ENCODE data around the gene FGD3.

Gene FGD3

DNA sequence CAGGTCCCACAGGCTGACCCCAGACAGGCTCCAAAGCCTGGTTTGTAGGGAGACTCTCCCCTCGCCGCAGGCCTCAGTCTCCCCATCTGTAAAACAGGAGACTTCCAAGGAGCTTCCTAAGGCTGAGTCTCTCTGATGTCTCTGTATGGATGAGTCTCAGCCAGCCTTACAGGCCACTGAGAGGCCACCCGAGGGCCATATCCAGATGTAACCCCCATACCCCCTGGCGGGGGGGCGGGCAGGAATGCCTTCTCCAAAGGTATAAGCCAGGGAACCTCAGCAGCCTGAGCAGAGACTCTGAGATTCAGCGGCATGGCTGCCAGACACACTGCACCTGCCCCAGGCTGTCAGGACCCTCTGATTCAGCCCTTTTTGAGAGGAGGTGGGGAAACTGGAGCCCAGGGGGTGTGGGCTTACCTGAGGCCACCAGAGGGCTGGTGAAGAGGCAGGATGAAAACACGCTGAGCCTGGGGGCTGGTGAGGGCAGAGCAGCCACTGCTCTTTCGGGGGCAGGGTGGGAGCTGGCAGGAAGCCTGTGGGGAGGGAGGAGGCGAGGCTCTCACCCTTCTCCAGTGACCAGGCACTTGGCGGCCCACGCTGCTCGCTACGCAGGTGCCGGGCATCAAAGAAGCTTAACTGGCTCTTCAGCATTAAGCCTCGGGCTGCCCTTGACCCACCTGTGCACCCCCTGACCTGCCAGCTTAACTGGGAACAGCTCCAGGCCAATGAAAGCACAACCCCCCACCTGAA lies 105.6 kb downstream of the FGD3 start:
- no peak for DNase-seq (ENCODE audit: low read depth in 2 of 2)

DNA sequence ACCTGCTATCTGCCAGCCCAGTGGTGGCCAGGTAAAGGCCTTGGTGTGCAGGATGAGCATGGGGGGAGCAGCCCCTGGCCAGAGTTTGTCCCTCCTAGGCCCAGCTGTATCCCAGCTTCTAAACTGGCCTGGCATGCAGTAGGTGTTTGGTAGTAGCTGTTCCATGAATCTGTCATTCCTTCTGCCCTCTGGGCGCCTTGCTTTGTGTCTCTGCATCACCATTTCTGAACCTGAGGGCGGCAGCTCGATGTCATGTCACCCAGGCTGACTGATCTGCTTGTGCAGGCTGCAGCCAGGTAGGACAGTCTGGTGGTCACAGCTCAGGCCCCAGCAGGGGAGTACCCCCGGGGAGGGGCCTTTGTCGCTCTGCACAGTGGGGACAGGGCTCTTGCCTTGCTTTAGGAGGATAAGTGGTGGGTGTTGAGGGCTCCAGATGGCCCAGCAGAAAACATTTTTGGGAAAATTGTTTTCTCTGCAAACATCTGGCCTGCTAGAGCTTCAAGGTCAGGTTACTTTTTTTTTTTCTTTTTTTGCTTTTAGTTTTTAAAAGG lies 106.5 kb downstream of the FGD3 start:
- no peak for DNase-seq (ENCODE audit: low read depth in 2 of 2)

DNA sequence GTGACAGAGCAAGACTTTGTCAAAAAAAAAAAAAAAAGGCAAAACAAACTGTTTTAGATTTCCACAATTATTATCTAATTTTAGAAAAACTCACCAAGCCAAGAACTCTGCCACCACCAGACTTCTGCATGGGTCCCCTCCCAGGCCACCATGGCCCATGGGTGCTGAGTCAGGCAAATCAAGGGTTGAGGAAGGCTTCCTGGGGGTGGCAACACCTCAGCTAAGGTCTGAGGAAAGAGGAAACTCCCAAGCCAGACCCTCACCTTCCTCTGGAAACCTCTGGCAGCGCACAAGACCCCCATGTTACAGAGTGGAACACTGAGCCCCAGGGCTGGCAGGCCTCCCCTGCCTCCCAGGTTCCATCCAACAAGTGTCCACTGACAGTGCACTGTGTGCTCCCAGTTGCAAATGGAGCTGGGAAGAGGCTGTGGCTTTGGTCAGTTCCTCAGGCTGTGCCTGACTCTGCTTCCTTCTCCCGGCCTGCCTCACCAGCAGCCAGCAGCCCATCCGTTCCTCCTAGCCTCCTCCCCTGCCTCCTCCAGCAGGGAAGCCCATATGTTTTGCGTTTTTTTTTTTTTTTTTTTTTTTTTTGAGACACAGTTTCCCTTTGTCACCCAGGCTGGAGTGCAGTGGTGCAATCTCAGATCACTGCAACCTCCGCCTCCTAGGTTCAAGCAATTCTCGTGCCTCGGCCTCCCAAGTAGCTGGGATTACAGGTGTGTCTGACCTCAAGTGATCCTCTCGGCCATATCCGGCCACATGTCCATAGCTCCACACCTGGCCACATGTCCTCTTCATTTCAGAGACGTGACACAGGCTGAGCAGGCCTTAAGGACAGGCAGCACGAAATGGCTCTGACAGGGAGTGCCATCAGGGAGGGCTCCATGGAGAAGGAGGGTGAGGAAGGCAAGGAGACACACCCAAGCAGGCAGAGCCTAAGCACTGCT lies 107.7 kb downstream of the FGD3 start:
- DNase-seq (ENCODE audit: low read depth in 2 of 2), result no peak

DNA sequence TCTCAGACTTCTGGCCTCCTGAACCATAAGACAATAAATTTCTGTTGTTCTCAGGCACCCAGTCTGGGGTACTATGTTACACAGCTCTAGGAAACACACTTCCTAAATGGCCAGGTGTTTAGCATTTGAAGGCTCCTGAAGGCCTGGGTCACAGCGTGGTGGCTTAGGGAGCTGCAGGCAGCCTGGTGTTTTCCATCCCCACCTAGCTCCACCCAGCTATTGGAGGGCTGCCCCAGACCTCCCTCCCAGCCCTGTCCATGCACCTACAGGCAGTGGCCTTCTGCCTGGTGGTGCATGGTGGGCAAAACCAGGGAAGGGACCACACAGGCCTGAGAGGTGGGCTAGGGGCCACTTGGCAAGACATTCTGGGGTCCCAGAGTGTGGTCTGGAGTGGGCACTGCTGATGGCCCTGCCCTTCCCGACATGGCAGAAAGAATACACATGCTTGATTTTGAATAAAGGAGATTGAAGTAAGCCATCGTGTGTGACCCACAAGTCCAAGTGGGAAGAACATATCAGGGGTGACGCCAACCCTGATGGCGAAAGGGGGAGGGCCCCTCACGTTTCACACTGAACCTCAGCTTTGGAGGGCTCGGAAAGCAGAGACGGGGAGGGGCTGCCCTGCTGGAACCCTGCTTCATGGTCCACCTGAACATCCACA lies 109.8 kb downstream of the FGD3 start:
- no peak for DNase-seq (ENCODE audit: low read depth in 2 of 2)

DNA sequence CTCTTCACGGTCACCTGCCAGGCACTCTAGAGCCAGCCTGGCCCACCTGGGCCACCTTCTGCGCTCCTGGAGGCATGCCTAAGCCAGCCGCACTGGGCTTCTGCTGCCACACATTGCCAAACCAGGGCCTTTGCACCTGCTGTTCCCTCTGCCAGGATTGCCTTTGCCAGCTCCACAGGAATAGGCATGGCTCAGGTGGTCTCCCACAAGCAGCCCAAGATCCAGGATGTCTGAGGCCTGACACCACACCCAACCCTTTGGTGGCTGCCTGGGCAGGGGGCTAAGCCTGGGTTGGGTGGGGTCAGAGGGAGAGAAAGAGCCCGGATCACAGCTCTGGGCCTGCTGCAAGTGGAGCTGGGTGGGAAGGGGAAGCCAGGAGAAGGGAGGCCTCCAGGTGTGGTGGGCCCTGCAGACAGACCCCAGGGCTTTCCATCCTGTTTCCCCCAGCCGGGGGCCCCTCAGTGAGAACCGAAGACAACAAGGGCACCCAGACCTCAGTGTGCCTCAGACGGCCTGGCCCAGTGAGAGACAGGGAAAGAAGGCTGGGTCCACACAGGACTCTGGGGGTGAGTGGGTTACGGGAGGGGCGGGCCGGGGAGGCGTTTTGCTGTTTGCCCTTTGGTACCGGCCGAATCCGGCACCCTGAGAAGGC lies 110.5 kb downstream of the FGD3 start:
- DNase-seq (ENCODE audit: low read depth in 2 of 2), result no peak

DNA sequence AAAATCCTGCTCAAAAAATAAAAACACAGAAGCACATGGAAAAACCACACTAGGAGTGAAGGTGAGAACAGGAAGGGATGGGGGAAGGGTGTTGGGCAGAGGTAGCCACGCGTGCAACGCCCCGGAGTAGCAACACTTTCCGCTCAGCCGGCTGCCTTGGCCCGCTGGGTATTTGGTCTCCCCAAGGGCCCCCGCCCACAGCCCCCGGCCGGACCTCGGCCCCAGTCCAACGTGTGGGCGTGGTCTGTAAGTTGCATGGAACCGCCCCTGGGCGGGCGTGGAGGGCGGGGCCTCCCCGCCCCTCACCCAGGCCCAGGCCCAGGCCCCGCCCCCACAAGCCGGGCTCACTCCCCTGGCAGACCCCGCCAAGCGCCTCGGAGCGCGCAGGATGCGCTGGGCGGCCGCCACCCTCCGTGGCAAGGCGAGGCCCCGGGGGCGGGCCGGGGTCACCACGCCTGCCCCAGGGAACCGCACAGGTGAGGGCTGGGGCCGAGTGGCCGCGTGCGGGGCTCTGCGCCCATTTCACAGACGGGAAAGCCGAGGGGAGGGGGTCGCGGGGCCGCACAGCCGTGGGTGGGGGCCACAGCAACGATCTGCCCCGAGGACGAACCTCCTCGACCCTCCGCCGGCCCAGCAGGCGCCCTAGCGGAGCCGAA lies 111.2 kb downstream of the FGD3 start, which contains the start of gene SUSD3:
Gene SUSD3 (plus strand): TSS at position 347 of the 656 bp plus-strand sequence. CDS start 42 bp downstream, at position 389.
- peak; percentile 23 to 30 for DNase-seq (ENCODE audit: low read depth in 2 of 2)

DNA sequence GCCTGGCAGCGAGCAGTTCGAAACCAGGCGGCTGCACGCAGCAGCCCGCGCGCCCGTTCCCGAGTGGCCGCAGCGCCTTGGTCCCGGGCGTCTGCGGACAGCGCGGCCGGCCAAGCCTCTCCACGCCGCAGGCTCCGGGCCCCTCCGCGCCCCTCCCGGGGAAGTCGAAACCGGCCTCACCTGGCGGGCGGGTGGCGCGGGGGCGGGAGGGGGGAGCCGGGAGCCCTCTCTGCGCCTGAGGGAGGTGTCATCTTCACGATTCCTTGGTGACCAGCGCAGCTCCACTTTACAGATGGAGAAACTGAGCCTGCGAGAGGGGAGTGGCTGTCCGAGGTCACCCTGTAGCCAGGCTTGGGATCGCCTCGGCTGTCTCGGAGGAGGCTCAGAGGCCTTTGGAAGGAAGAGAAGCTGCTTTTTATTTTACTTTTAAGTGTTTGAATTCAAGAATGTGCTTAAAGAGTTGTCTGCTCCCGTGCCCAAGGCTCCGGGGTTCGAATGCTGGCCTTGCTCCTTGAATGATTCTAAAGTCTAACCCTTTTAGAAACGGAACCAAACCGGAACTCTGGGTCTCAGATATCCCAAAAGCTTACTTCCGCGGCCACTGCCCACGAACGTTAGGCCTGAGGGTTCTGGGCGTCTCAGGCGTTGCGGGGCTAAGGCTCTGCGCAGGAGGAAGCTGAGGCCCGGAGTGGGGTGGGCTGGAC lies 111.8 kb downstream of the FGD3 start:
- no peak for DNase-seq (ENCODE audit: low read depth in 2 of 2)

DNA sequence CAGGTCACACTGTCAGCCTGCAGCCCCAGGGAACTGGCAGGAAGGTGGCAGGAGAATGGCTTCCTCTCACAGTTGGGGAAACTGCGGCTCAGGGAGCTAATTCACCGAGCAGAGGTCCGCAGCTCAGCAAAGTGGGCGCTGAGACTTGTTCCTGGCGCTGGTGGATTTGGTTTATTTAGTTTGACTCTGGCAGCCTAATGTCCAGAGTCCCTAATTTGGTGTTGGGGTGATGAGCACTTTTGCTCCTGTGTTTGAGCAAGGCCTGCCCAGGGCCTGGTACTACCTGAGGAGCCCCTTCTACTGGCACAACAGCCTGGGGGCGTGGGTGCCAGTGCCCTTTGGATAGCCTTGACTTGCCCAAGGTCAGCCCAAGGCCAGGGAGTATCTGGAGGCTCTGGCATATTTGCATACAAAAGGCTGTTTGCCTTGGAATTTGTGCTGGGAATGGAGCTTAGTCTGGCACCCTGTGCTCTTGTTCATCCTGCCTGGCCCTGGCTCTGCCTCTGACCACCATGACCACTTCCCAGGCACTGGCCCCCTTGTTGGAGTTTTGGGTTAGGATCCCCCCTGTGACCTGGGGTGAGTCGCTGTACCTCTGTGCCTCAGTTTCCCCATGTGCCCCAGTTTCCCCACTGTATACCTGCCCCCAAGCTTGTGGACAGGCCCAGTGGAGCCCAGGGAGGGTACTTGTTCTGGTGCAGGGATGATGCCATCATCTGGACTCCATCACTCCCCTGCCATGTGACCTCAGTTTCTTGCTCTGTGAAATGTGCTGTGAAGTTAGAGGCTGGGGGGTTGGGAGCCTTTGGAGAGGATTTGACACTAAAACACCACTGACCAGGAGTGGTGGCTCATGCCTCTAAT lies 112.6 kb downstream of the FGD3 start:
- DNase-seq (ENCODE audit: low read depth in 2 of 2), result no peak

DNA sequence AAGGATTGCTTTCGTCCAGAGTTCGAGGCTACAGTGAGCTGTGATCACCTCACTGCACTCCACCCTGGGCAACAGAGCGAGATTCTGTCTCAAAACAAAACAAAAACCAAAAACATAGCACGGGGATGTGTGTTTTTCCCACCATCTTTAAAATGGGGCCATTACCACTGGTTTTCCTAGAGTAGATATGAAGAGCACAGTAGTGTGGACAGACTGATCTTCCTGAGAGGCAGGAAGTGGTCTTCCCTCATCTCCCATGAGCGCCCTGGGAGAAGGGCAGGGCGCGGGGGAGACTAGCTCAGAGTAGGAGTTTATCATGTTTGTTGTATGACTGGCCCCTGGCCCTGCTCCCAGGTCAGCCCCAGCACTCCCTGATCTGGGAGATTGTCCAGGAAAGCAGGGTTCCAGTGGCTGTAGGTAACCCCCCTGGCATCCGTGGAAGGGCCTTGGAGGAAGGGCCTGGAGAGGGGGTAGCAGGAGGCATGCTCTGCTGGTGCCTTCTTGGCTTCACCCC lies 113.5 kb downstream of the FGD3 start:
- no peak for DNase-seq (ENCODE audit: low read depth in 2 of 2)

DNA sequence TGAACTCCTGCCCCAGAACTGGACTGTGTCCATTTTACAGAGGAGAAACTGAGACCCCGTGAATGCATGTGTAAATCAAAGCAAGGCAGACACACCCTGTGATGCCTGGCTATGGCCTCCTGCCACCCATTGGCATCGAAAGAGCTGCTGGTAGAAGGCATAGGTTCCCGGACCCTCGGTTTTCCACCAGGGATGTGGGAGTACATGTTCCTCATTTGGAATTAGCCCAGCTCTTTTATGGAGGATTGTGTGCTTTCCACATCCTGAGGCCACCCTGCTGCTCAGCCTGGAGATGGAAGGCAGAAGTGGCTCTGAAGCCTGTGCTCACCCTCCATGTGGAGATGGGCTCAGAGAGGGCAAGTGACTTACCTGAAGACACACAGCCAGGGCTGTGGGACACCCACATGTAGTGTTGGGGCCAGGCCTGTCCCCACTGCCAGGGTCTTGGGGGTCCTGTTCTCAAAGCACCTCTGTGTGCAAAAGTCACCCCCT lies 114.0 kb downstream of the FGD3 start:
- DNase-seq (ENCODE audit: low read depth in 2 of 2), result no peak

DNA sequence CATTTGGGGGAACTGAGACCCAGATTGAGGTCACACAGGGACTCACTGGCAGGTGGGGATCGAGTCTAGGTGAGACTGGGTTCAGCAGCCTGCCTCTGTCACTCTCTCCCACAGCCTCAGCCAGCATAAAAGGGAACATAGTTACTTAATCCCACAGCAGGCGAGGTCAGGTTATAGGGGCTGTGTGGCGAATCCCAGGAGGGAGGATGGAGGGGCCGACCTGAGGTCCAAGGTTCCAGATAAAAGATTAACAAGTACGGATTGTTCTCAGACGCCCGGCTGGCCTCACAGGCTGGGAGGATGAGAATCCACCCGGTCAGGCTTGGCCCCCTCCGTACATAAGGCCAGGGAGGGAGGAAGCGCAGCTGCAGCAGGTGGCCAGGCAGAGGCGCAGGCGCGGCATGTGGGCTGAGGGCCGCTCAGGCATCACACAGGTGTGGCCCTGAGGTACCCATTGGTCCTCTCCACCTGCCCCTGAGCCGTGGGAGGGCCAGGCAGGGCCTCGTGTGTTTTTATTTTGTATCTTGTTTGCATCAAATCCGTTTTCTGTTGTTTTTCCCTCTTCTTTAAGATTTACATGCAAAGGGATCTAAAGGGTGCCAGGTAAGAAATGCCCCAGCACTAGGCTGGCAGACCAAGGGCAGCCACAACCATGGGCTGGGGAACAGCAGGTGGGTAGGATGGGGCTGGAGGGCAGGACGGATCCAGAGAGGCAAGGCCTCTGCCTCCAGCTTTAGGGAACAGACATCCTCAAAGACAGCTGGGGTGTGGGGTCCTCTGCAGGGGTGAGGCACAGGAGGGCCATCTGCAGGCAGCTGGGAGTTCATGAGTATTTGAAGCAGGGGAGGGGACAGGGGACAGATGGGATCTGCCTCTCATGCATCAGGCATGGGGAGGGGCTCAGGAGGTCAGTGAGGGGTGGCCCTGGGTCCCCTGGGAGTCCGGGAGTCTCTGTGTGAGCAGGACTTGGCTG lies 114.8 kb downstream of the FGD3 start:
- no peak for DNase-seq (ENCODE audit: low read depth in 2 of 2)

DNA sequence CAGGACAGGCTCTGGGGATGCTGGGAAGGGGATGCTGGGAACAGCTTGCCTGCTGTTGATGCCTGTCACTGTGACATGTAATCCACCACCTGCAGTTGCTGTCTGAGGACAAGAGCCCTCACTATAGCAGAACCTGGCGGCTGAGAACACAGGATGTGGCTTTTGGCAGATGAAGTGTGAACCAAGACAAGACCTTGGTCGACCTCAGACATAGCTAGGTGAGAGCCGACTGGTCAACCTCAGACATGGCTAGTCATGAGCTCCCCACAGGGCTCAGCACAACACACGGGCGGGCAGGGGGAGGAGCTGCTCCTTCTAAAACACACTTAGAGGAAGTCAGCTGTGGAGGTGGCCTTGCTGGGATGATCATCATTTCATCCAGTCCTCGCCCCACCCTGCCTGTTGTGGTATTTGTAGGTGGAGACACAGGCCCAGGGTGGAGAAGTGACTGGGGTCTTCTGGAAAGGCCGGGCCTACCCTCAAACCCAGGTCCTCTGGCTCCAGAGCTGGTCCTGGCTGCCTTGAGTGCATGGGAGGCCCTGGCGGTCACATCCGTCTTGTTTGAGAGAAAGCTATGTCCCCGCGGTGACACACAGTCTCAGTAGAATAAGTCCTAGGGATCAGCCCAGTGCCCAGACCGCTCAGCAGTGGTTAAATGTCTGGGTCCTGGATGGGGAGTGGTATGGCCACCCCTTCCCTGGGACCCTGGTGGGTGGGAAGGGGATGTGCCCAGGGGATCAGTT lies 117.2 kb downstream of the FGD3 start:
- DNase-seq (ENCODE audit: low read depth in 2 of 2), result peak; percentile 64 to 73

DNA sequence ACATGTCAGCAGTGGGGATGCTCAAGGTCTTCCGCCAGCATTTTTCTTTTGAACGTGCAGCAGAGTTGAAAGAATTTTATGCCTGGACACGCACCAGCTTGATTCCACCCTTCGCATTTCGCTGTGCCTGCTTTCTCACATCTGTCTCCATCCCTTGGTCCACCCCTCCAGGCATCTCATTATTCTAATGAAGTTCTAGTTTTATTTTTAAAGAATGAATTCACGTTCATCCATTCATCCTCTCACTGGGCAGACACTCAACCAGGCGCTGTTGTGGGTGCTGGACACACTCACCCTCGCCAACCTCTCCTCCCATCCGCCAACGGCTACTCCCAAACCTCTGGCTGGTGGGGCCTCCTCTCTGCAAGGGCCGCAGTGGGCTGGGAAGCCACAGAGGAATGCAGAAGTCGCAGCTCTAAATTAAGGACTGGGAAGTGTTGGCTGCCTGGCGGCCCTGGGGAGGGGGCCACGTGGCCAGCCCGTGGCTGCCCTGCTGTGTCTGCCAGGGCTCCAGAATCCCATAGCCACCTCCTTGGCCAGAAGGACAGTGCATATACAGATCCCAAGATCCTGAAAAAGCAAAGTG lies 117.9 kb downstream of the FGD3 start:
- no peak for DNase-seq (ENCODE audit: low read depth in 2 of 2)

DNA sequence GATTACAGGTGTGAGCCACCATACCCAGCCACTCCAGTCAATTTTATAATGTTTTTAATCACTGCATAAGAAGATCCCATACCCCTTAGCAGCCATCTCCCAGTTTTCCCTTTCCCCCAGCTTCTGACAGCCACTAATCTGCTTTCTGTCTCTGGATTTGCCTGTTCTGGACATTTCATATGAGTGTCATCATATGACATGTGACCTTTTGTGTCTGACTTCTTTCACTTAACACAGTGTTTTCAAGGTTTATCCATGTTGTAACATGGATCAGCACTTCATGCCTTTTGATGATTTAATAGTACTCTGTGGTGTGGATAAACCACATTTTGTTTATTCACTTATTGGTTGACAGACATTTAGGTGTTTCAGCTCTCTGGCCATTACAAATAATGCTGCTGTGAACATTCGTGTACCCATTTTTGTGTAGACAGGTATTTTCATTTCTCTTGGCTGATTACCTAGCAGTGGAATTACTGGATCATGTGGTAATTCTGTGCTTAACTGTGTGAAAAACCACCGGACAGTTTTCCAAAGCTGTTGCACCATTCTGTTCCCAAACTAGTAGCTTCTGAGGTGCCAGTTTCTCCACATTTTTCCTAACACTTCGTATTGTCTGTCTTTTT lies 119.8 kb downstream of the FGD3 start:
- no peak for DNase-seq (ENCODE audit: low read depth in 2 of 2)

DNA sequence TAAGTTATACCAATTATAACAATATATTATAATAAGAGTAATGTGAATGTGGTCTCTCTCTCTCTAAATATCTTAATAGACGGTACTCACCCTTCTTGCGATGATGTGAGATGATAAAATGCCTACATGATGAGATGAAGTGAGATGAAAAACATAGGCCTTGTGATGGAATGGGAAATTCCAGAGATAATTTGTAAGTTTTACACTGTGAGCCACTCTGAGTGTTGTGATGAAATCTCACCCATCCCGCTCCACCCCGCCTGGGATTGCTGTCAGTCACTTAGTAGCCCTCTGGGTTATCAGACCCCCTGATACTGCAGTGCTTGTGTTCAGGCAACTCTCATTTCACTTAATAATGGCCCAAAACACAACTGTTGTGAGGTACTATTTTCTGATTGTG lies 121.6 kb downstream of the FGD3 start:
- DNase-seq (ENCODE audit: low read depth in 2 of 2), result no peak

DNA sequence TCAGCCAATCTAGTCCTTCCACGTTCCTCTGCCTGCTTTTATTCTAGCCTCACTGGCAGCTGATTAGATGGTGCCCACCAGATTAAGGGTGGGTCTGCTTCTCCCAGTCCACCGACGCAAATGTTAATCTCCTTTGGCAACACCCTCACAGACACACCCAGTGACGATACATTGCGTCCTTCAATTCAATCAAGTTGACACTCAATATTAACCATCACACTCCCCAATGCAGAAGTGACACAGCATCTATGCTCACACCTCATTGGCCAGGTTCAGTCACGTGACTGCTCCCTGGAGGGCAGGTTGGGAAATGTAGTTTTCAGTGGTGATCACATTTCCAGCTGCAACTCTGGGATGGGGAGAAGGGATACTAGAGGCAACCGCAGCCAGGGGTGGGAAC lies 124.1 kb downstream of the FGD3 start:
- no peak for DNase-seq (ENCODE audit: low read depth in 2 of 2)
